WTC11 (cell line): ENCODE measurements around the gene CDC5L. TPM values are rescaled to one million over a fixed set of nuclear protein-coding genes. Genes with fewer than 3 reads are reported as not detected.

ENCODE experiments used
- ATAC-seq: fragments of 200-7000 bp; cut with Tn5 transposase; 2 replicates; pipeline ENCODE4 v1.10.0; 2021; ENCODE audit warnings: mild to moderate bottlenecking, moderate library complexity
- CTCF ChIA-PET: fragments of 300-600 bp; sonication (Branson Sonifier 250); formaldehyde crosslinking; loops from one replicate; lab custom pipeline; 2021; ENCODE audit warnings: antibody characterized with exemption; lab: Charles Lee
- POLR2A ChIA-PET: fragments of 350-600 bp; sonication (Branson Sonifier 250); formaldehyde crosslinking; loops from one replicate; lab custom pipeline; 2021; ENCODE audit warnings: antibody characterized with exemption; lab: Charles Lee
- DNase-seq: peaks from one replicate; pipeline ENCODE4 v3.0.0; 2021; ENCODE audit warnings: low spot score
- H3K27ac Mint-ChIP-seq: 2 replicates; pipeline ENCODE4 v1.8.0; 2021; ENCODE audit warnings: mixed read lengths
- H3K27me3 Mint-ChIP-seq: 2 replicates; pipeline ENCODE4 v1.8.0; 2021; ENCODE audit warnings: low read depth, mild to moderate bottlenecking, moderate library complexity, mixed read lengths
- H3K36me3 Mint-ChIP-seq: 2 replicates; pipeline ENCODE4 v1.8.0; 2021; ENCODE audit warnings: mixed read lengths
- H3K4me1 Mint-ChIP-seq: 2 replicates; pipeline ENCODE4 v1.8.0; 2022; ENCODE audit warnings: mixed read lengths
- H3K4me3 Mint-ChIP-seq: 2 replicates; pipeline ENCODE4 v1.8.0; 2021; ENCODE audit warnings: mild to moderate bottlenecking, moderate library complexity, mixed read lengths
- H3K9me3 Mint-ChIP-seq: 2 replicates; pipeline ENCODE4 v1.8.0; 2021; ENCODE audit warnings: mixed read lengths
- CREB1 ChIP-seq: sonication (generic); formaldehyde crosslinking; IDR thresholded peaks from 2 replicates; pipeline ENCODE4 v1.8.0; 2023; ENCODE audit warnings: mild to moderate bottlenecking, missing genetic modification reagents
- CTCF ChIP-seq: fragments of 200-600 bp; IDR thresholded peaks from 2 replicates; pipeline ENCODE4 v1.8.0; 2022; ENCODE audit warnings: antibody characterized with exemption
- E2F5 ChIP-seq: sonication (generic); formaldehyde crosslinking; IDR thresholded peaks from 2 replicates; pipeline ENCODE4 v1.8.1; 2022; ENCODE audit warnings: mild to moderate bottlenecking, moderate library complexity, missing genetic modification reagents
- ESRRA ChIP-seq: sonication (generic); formaldehyde crosslinking; IDR thresholded peaks from 2 replicates; pipeline ENCODE4 v1.8.1; 2022; ENCODE audit warnings: mild to moderate bottlenecking, missing genetic modification reagents, borderline replicate concordance
- GRHL2 ChIP-seq: fragments of 250-450 bp; sonication (Bioruptor Pico); IDR thresholded peaks from 2 replicates; pipeline ENCODE4 v1.8.0; 2022; ENCODE audit warnings: mild to moderate bottlenecking, moderate library complexity; ENCODE audit not compliant: insufficient replicate concordance, severe bottlenecking
- KAT7 ChIP-seq: sonication (generic); formaldehyde crosslinking; IDR thresholded peaks from 2 replicates; pipeline ENCODE4 v1.8.1; 2023; ENCODE audit warnings: missing genetic modification reagents, mild to moderate bottlenecking, borderline replicate concordance
- MXD4 ChIP-seq: fragments of 250-450 bp; sonication (Bioruptor Pico); IDR thresholded peaks from 2 replicates; pipeline ENCODE4 v1.8.0; 2021; ENCODE audit warnings: mild to moderate bottlenecking, moderate library complexity, borderline replicate concordance
- NFATC4 ChIP-seq: fragments of 250-450 bp; sonication (Bioruptor Pico); IDR thresholded peaks from 2 replicates; pipeline ENCODE4 v1.9.0; 2021; ENCODE audit warnings: mild to moderate bottlenecking
- NFYB ChIP-seq: sonication (generic); formaldehyde crosslinking; conservative IDR thresholded peaks from 2 replicates; pipeline ENCODE4 v1.8.0; 2022; ENCODE audit warnings: low read depth, missing genetic modification reagents
- SMAD4 ChIP-seq: sonication (generic); formaldehyde crosslinking; IDR thresholded peaks from 2 replicates; pipeline ENCODE4 v1.8.0; 2022; ENCODE audit warnings: mild to moderate bottlenecking, missing genetic modification reagents
- SP1 ChIP-seq: sonication (generic); formaldehyde crosslinking; conservative IDR thresholded peaks from 2 replicates; pipeline ENCODE4 v1.8.1; 2022; ENCODE audit warnings: missing genetic modification reagents
- TCF7 ChIP-seq: sonication (generic); formaldehyde crosslinking; IDR thresholded peaks from 2 replicates; pipeline ENCODE4 v1.8.0; 2022; ENCODE audit warnings: mild to moderate bottlenecking, low read depth, missing genetic modification reagents, moderate library complexity
- ZNF232 ChIP-seq: sonication (generic); formaldehyde crosslinking; IDR thresholded peaks from 2 replicates; pipeline ENCODE4 v1.8.0; 2022; ENCODE audit warnings: mild to moderate bottlenecking, missing genetic modification reagents
- total RNA-seq: library from RNA; stranded (reverse); gene quantifications from 3 replicates; pipeline ENCODE4 v1.2.3, GENCODE V29; 2021
- TF ChIP-seq, protein P1 (sequence below): sonication (generic); formaldehyde crosslinking; IDR thresholded peaks from 2 replicates; pipeline ENCODE4 v1.8.0; 2022; ENCODE audit warnings: mild to moderate bottlenecking, missing genetic modification reagents
- TF ChIP-seq, protein P2 (sequence below): sonication (generic); formaldehyde crosslinking; IDR thresholded peaks from 2 replicates; pipeline ENCODE4 v1.8.1; 2023; ENCODE audit warnings: mild to moderate bottlenecking, missing genetic modification reagents
- TF ChIP-seq, protein P3 (sequence below): sonication (generic); formaldehyde crosslinking; IDR thresholded peaks from 2 replicates; pipeline ENCODE4 v1.8.1; 2022; ENCODE audit warnings: missing genetic modification reagents, borderline replicate concordance

CDC5L gene
- total RNA-seq, 1 experiment from 2014 or later, result 23.5 TPM

- ATAC-seq, result no peak
- Mint-ChIP-seq H3K27me3 (no peaks in the 10 kb centered on the region), H3K27ac (no peak overlapping the region), H3K4me1 (no peaks in the 10 kb centered on the region), H3K36me3 (peaks cover 77% of the 10 kb centered on the region), H3K9me3 (peaks cover 6% of the 10 kb centered on the region), H3K4me3 (no peak overlapping the region)
- ChIA-PET POLR2A (no interaction called here), CTCF (interaction anchor here (1.0 kb wide), 3 partner anchors 10 to 29 kb away, joined by 3 read pairs; partner anchors contain the start of gene CDC5L)
- no peak for DNase-seq
- TF ChIP-seq E2F5 (CRISPR knock-in tag), result no peak
Observed at GRCh38 chr6:44397424-44398164, 10.1 kb downstream of the CDC5L start.

DNA sequence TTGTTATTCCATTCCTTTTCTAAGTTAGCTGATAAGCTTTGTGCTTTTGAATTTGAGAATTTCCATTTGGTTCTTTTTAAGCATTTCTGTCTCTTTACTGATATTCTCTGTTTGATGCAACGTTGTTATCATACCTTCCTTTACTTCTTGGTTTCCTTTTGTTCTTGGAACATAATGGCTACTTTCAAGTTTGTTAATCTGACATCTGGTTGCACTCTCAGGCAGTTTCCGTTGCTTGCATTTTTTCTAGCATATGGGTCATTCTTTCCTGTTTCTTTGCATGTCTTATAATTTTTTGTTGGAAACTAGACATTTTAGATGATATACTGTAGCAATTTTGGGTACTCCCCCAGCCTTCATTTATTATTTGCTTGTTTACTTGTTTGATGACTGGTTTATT is 12.5 kb downstream of the CDC5L start:
- Mint-ChIP-seq H3K36me3 (peaks cover 71% of the 10 kb centered on the region), H3K4me1 (no peaks in the 10 kb centered on the region), H3K9me3 (peaks cover 6% of the 10 kb centered on the region), H3K27me3 (no peaks in the 10 kb centered on the region), H3K27ac (peak overlapping the region; percentile 19; the same call in 1 of the 2 replicates), H3K4me3 (no peak overlapping the region)
- DNase-seq (no peak), ATAC-seq (no peak)
- TF ChIP-seq, protein P1, sequence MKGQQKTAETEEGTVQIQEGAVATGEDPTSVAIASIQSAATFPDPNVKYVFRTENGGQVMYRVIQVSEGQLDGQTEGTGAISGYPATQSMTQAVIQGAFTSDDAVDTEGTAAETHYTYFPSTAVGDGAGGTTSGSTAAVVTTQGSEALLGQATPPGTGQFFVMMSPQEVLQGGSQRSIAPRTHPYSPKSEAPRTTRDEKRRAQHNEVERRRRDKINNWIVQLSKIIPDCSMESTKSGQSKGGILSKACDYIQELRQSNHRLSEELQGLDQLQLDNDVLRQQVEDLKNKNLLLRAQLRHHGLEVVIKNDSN (CRISPR knock-in tag), result no peak
- TF ChIP-seq CREB1 (CRISPR knock-in tag), result no peak
- TF ChIP-seq ZNF232 (CRISPR knock-in tag), result no peak
- TF ChIP-seq CTCF, result no peak
- no peak for TF ChIP-seq TCF7 (CRISPR knock-in tag)
- no peak for TF ChIP-seq ESRRA (CRISPR knock-in tag)
- no peak for TF ChIP-seq NFATC4 (CRISPR knock-in tag)
- TF ChIP-seq, protein P2, sequence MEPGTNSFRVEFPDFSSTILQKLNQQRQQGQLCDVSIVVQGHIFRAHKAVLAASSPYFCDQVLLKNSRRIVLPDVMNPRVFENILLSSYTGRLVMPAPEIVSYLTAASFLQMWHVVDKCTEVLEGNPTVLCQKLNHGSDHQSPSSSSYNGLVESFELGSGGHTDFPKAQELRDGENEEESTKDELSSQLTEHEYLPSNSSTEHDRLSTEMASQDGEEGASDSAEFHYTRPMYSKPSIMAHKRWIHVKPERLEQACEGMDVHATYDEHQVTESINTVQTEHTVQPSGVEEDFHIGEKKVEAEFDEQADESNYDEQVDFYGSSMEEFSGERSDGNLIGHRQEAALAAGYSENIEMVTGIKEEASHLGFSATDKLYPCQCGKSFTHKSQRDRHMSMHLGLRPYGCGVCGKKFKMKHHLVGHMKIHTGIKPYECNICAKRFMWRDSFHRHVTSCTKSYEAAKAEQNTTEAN, result no peak
- TF ChIP-seq, protein P3, sequence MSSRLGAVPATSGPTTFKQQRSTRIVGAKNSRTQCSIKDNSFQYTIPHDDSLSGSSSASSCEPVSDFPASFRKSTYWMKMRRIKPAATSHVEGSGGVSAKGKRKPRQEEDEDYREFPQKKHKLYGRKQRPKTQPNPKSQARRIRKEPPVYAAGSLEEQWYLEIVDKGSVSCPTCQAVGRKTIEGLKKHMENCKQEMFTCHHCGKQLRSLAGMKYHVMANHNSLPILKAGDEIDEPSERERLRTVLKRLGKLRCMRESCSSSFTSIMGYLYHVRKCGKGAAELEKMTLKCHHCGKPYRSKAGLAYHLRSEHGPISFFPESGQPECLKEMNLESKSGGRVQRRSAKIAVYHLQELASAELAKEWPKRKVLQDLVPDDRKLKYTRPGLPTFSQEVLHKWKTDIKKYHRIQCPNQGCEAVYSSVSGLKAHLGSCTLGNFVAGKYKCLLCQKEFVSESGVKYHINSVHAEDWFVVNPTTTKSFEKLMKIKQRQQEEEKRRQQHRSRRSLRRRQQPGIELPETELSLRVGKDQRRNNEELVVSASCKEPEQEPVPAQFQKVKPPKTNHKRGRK (CRISPR knock-in tag), result no peak
- TF ChIP-seq KAT7 (CRISPR knock-in tag), result no peak
- no peak for TF ChIP-seq NFYB
- no peak for TF ChIP-seq SP1 (CRISPR knock-in tag)
- TF ChIP-seq MXD4 (CRISPR knock-in tag), result no peak
- no peak for TF ChIP-seq GRHL2
- ChIA-PET CTCF (no interaction called here), POLR2A (no interaction called here)

- DNase-seq (no peak), ATAC-seq (no peak)
- POLR2A ChIA-PET, result no interaction called here
- Mint-ChIP-seq H3K36me3 (peaks cover 71% of the 10 kb centered on the region), H3K4me3 (no peak overlapping the region), H3K27me3 (no peaks in the 10 kb centered on the region), H3K4me1 (no peaks in the 10 kb centered on the region), H3K9me3 (peaks cover 6% of the 10 kb centered on the region), H3K27ac (0 out of 2 replicates have a peak overlapping the region, but pooled peaks have one; percentile 12)
- CTCF ChIA-PET, result no interaction called here
- no peak for TF ChIP-seq CTCF
- TF ChIP-seq SMAD4 (CRISPR knock-in tag), result no peak
Observed at GRCh38 chr6:44400572-44400971, 13.1 kb downstream of the CDC5L start.
